HFFc6 (cell line): ENCODE measurements around the gene ZNF865. TPM values are rescaled to one million over a fixed set of nuclear protein-coding genes. Genes with fewer than 3 reads are reported as not detected.

ENCODE experiments used
- DNase-seq: peaks from one replicate; pipeline ENCODE4 v3.0.0-alpha.2; 2018
- H3K27ac Mint-ChIP-seq: 2 replicates; pipeline ENCODE4 v1.8.0; 2020; ENCODE audit warnings: mild to moderate bottlenecking, mixed read lengths
- H3K27me3 Mint-ChIP-seq: 2 replicates; pipeline ENCODE4 v1.8.0; 2021; ENCODE audit warnings: mild to moderate bottlenecking, moderate library complexity, mixed read lengths; ENCODE audit not compliant: insufficient read depth
- H3K36me3 Mint-ChIP-seq: 2 replicates; pipeline ENCODE4 v1.8.0; 2021; ENCODE audit warnings: low read depth, mixed read lengths
- H3K4me1 Mint-ChIP-seq: 2 replicates; pipeline ENCODE4 v1.8.0; 2020; ENCODE audit warnings: low read depth, mixed read lengths
- H3K4me3 Mint-ChIP-seq: 2 replicates; pipeline ENCODE4 v1.8.0; 2020; ENCODE audit warnings: mild to moderate bottlenecking, moderate library complexity, mixed read lengths
- H3K9me3 Mint-ChIP-seq: 2 replicates; pipeline ENCODE4 v1.8.0; 2020; ENCODE audit warnings: mild to moderate bottlenecking, mixed read lengths
- total RNA-seq, 6 experiments: library from RNA; stranded (reverse); fragmentation: NEBNext Ultra II Directional; extraction: Animal tissue kit (Norgen Biotek cat#: 25700); gene quantifications; 2 replicates in 1 of 6; 3 replicates in 5 of 6; pipeline ENCODE4 v1.2.3, GENCODE V29; 2021
- TF ChIP-seq, protein P1 (sequence below): fragments of 200-600 bp; sonication (generic); IDR thresholded peaks from 2 replicates; pipeline ENCODE4 v1.5.0; 2021; ENCODE audit warnings: antibody characterized with exemption, mild to moderate bottlenecking

ZNF865 gene
- total RNA-seq, 6 experiments from 2014 or later: 13.3 to 14.1 (median 13.8) TPM

DNA sequence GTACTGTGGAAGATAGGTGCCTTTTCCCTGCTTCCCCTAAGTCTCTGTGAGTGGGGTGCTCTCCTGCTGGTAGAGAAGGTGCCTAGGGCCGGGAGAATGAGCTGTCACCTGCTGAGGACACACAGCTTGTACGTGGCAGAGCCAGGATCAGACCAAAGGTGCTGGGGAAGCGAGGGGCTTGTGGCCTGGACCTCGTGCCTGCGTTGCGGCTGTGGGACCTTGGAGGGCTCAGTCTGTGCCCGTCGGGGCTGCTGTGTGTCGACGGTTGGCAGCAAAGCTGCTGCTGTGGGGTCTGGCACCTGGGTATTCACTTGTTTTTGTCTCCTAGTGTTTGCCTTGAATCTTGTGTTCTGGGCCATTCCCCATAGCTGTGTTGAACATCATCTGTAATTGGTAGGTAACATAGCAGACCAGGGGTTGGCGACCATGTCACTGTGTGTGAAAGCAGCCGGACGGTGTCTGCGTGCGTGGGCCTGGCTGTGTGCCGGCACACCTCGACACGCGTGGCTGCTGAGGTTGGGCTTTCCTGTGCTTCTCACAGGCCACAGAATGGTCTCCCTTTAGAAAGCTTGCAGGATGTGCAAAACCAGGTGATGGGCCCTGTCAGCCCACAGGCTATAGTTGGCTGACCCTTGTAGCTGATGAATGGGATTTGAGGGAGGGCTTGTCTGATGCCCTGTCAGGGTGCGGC, 58.5 kb downstream of the ZNF865 start:
- Mint-ChIP-seq H3K36me3 (peaks cover 16% of the 10 kb centered on the region), H3K4me3 (no peak overlapping the region), H3K27me3 (peaks cover 4% of the 10 kb centered on the region), H3K4me1 (peaks cover 7% of the 10 kb centered on the region), H3K27ac (no peak overlapping the region), H3K9me3 (no peaks in the 10 kb centered on the region)
- TF ChIP-seq, protein P1, sequence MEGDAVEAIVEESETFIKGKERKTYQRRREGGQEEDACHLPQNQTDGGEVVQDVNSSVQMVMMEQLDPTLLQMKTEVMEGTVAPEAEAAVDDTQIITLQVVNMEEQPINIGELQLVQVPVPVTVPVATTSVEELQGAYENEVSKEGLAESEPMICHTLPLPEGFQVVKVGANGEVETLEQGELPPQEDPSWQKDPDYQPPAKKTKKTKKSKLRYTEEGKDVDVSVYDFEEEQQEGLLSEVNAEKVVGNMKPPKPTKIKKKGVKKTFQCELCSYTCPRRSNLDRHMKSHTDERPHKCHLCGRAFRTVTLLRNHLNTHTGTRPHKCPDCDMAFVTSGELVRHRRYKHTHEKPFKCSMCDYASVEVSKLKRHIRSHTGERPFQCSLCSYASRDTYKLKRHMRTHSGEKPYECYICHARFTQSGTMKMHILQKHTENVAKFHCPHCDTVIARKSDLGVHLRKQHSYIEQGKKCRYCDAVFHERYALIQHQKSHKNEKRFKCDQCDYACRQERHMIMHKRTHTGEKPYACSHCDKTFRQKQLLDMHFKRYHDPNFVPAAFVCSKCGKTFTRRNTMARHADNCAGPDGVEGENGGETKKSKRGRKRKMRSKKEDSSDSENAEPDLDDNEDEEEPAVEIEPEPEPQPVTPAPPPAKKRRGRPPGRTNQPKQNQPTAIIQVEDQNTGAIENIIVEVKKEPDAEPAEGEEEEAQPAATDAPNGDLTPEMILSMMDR: no peak
- DNase-seq: no peak

DNA sequence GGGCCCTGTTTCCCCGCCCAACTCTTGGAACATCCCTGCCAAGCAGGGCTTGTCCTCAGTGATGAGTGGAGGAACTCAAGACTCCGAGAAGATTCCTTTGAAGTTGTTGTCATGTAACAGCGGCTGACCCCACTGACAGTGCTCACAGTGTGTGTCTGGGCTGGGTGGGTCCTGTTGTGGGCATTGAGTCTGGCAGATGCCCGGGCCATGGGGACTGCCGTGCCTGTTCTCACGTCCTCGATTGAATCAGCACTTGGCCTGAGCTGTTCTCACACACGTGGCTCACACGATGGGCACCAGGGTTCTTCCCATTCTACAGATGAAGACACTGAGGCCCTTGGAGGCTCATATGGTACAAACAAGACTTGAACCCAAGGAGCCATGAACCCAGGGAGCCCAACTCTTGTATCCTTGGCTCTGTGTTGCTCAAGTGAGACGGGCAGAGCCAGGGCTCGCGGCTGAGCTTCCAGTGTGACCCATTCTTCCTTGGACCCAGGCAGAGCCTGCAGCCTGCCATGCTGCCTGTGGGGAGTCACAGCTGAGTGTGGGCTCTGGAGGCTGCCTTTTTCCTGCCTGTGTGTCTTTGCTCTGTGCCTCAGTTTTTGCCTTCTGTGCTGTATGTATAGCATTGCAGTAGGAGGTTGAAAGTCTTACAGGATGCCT, 61.0 kb downstream of the ZNF865 start:
- Mint-ChIP-seq H3K4me1 (peaks cover 12% of the 10 kb centered on the region), H3K27me3 (peaks cover 4% of the 10 kb centered on the region), H3K9me3 (no peaks in the 10 kb centered on the region), H3K27ac (no peak overlapping the region), H3K36me3 (peaks cover 16% of the 10 kb centered on the region), H3K4me3 (no peak overlapping the region)
- TF ChIP-seq, protein P1: no peak
- DNase-seq: no peak

Other genes with a start within 250 kb of the ZNF865 start
- gene GARIN5B, start 242.4 kb upstream of the ZNF865 start, total RNA-seq: under 1 TPM in 1 of 6 experiments, not detected in 5; 0.05 TPM
- gene IL11, start 235.2 kb upstream of the ZNF865 start, total RNA-seq: 10 to 100 TPM; 22.2 to 43.4 (median 36.1) TPM
- gene TMEM190, start 228.8 kb upstream of the ZNF865 start, total RNA-seq: 1 to 10 TPM in 1 of 6 experiments, under 1 TPM in 2, not detected in 3; 0.33 to 1.1 (median 0.61) TPM
- gene TMEM238, start 221.4 kb upstream of the ZNF865 start, total RNA-seq: 1 to 10 TPM in 2 of 6 experiments, under 1 TPM in 4; 0.26 to 2.4 (median 0.64) TPM
- gene RPL28, start 219.7 kb upstream of the ZNF865 start, total RNA-seq: 1,000 to 10,000 TPM; 2,082 to 2,537 (median 2,362) TPM
- 100 to 1,000 TPM; 181 to 356 (median 309) TPM for gene UBE2S, start 197.9 kb upstream of the ZNF865 start, total RNA-seq
- gene SHISA7, start 162.3 kb upstream of the ZNF865 start, total RNA-seq: not detected
- 10 to 100 TPM; 60.1 to 81.4 (median 66.8) TPM for gene ISOC2, start 144.0 kb upstream of the ZNF865 start, total RNA-seq
- gene C19orf85, start 140.9 kb upstream of the ZNF865 start, total RNA-seq: not detected
- 10 to 100 TPM in 2 of 6 experiments, 1 to 10 TPM in 4; 8.6 to 11.3 (median 9.5) TPM for gene ZNF628, start 129.0 kb upstream of the ZNF865 start, total RNA-seq
- gene NAT14, start 120.5 kb upstream of the ZNF865 start, total RNA-seq: 10 to 100 TPM; 53.3 to 72.0 (median 61.3) TPM
- gene SSC5D, start 117.2 kb upstream of the ZNF865 start, total RNA-seq: 10 to 100 TPM; 47.7 to 59.9 (median 51.9) TPM
- not detected for gene SBK2, start 68.5 kb upstream of the ZNF865 start, total RNA-seq
- not detected for gene SBK3, start 60.1 kb upstream of the ZNF865 start, total RNA-seq
- 10 to 100 TPM; 19.0 to 24.3 (median 22.0) TPM for gene ZNF579, start 24.8 kb upstream of the ZNF865 start, total RNA-seq
- 10 to 100 TPM in 5 of 6 experiments, 1 to 10 TPM in 1; 9.9 to 13.1 (median 11.9) TPM for gene FIZ1, start 6.1 kb upstream of the ZNF865 start, total RNA-seq
- gene ZNF524, start 5.4 kb upstream of the ZNF865 start, total RNA-seq: 10 to 100 TPM in 5 of 6 experiments, 1 to 10 TPM in 1; 9.3 to 12.0 (median 10.7) TPM
- gene ZNF784, start 18.9 kb downstream of the ZNF865 start, total RNA-seq: 1 to 10 TPM; 4.6 to 5.3 (median 4.8) TPM
- gene ZNF580, start 35.4 kb downstream of the ZNF865 start, total RNA-seq: 10 to 100 TPM; 51.0 to 60.5 (median 57.7) TPM
- gene ZNF581, start 38.0 kb downstream of the ZNF865 start, total RNA-seq: 10 to 100 TPM; 20.1 to 25.8 (median 21.9) TPM
- gene CCDC106, start 42.6 kb downstream of the ZNF865 start, total RNA-seq: 10 to 100 TPM; 12.9 to 17.4 (median 14.0) TPM
- 100 to 1,000 TPM; 212 to 241 (median 226) TPM for gene U2AF2, start 49.4 kb downstream of the ZNF865 start, total RNA-seq
- 100 to 1,000 TPM; 176 to 191 (median 185) TPM for gene EPN1, start 69.6 kb downstream of the ZNF865 start, total RNA-seq
- not detected for gene NLRP9, start 132.8 kb downstream of the ZNF865 start, total RNA-seq
- gene RFPL4A, start 153.4 kb downstream of the ZNF865 start, total RNA-seq: not detected
- gene RFPL4AL1, start 163.5 kb downstream of the ZNF865 start, total RNA-seq: under 1 TPM in 1 of 6 experiments, not detected in 5; 0.23 TPM
- under 1 TPM in 3 of 6 experiments, not detected in 3; 0.05 to 0.11 (median 0.05) TPM for gene NLRP11, start 226.4 kb downstream of the ZNF865 start, total RNA-seq
- not detected for gene NLRP4, start 230.9 kb downstream of the ZNF865 start, total RNA-seq